Measurements from ENCODE around the gene ADAMTS7.
"Not testable (repeated sequence)": the region's sequence is repeated elsewhere in the genome, so short reads cannot be mapped to it uniquely, and the experiment has no call there.

The ADAMTS7 gene

GRCh38 chr15:78831229-78832207, 20.3 kb upstream of the ADAMTS7 start:
- FAIRE-seq (no peak), DNase-seq (ENCODE audit: insufficient read length, low spot score) (no peak)

GRCh38 chr15:78830514-78831228, 19.4 kb upstream of the ADAMTS7 start:
- FAIRE-seq (no peak), DNase-seq (ENCODE audit: insufficient read length, low spot score) (no peak)

- no peak for FAIRE-seq
- DNase-seq (ENCODE audit: insufficient read length, low spot score): no peak
Observed at GRCh38 chr15:78828920-78829319, 17.7 kb upstream of the ADAMTS7 start.

GRCh38 chr15:78822514-78822913, 11.2 kb upstream of the ADAMTS7 start:
- FAIRE-seq (no peak), DNase-seq (ENCODE audit: insufficient read length, low spot score) (no peak)

- no peak for FAIRE-seq
Observed at GRCh38 chr15:78811825-78812183, 540 bp upstream of the ADAMTS7 start.

GRCh38 chr15:78810362-78811123, 721 bp downstream of the ADAMTS7 start:
- DNase-seq (ENCODE audit: insufficient read length, low spot score) (peak; percentile 48), FAIRE-seq (no peak)

More at GRCh38 chr15:78811825-78812183, 540 bp upstream of the ADAMTS7 start:
- no peak for DNase-seq (ENCODE audit: insufficient read length, low spot score)

- FAIRE-seq (peak; percentile 13), DNase-seq (ENCODE audit: insufficient read length, low spot score) (no peak)
Observed at GRCh38 chr15:78810003-78810361, 1.3 kb downstream of the ADAMTS7 start.

- DNase-seq (ENCODE audit: insufficient read length, low spot score): peak; percentile 34
- FAIRE-seq: no peak
Observed at GRCh38 chr15:78808550-78808949, 2.7 kb downstream of the ADAMTS7 start.

GRCh38 chr15:78807359-78807758, 3.9 kb downstream of the ADAMTS7 start:
- DNase-seq (ENCODE audit: insufficient read length, low spot score) (no peak), FAIRE-seq (no peak)

GRCh38 chr15:78804391-78804792, 6.9 kb downstream of the ADAMTS7 start:
- no peak for DNase-seq (ENCODE audit: insufficient read length, low spot score)
- no peak for FAIRE-seq

- no peak for DNase-seq (ENCODE audit: insufficient read length, low spot score)
- no peak for FAIRE-seq
Observed at GRCh38 chr15:78800806-78801205, 10.5 kb downstream of the ADAMTS7 start.

GRCh38 chr15:78800189-78800588, 11.1 kb downstream of the ADAMTS7 start:
- FAIRE-seq (no peak), DNase-seq (ENCODE audit: insufficient read length, low spot score) (no peak)

- not testable (repeated sequence) for DNase-seq (ENCODE audit: insufficient read length, low spot score); FAIRE-seq
Observed at GRCh38 chr15:78799102-78799501, 12.2 kb downstream of the ADAMTS7 start.

- DNase-seq (ENCODE audit: insufficient read length, low spot score): peak; percentile 60
- not testable (repeated sequence) for FAIRE-seq
Observed at GRCh38 chr15:78798355-78798754, 12.9 kb downstream of the ADAMTS7 start.

GRCh38 chr15:78797951-78798350, 13.3 kb downstream of the ADAMTS7 start:
- DNase-seq (ENCODE audit: insufficient read length, low spot score) (no peak), FAIRE-seq (no peak)

GRCh38 chr15:78796510-78796909, 14.8 kb downstream of the ADAMTS7 start:
- no peak for DNase-seq (ENCODE audit: insufficient read length, low spot score)
- no peak for FAIRE-seq

- DNase-seq (ENCODE audit: insufficient read length, low spot score) (no peak), FAIRE-seq (no peak)
Observed at GRCh38 chr15:78795043-78795442, 16.2 kb downstream of the ADAMTS7 start.

GRCh38 chr15:78794446-78794845, 16.8 kb downstream of the ADAMTS7 start:
- DNase-seq (ENCODE audit: insufficient read length, low spot score); FAIRE-seq: not testable (repeated sequence)

- no peak for DNase-seq (ENCODE audit: insufficient read length, low spot score)
- FAIRE-seq: no peak
Observed at GRCh38 chr15:78791357-78791756, 19.9 kb downstream of the ADAMTS7 start.

GRCh38 chr15:78790027-78790426, 21.2 kb downstream of the ADAMTS7 start:
- no peak for FAIRE-seq

GRCh38 chr15:78789615-78790014, 21.6 kb downstream of the ADAMTS7 start:
- FAIRE-seq: no peak
- DNase-seq (ENCODE audit: insufficient read length, low spot score): no peak

More at GRCh38 chr15:78790027-78790426, 21.2 kb downstream of the ADAMTS7 start:
- no peak for DNase-seq (ENCODE audit: insufficient read length, low spot score)
